Measurements from ENCODE around the gene EIF4G3.

GRCh38 chr1:20999525-21000244 is 177.0 kb downstream of the EIF4G3 start:
- no peak for TF ChIP-seq CTCF (IDR thresholded peaks at IDR 0.05; ENCODE audit: extremely low read depth in 1 of 2, insufficient read depth in 1 of 2, low read depth in 1 of 2, low read length in 2 of 2)
- no peak for TF ChIP-seq EZH2 (IDR thresholded peaks at IDR 0.05; ENCODE audit: borderline replicate concordance, low read depth, low read length, severe bottlenecking)
- TF ChIP-seq MAX (IDR thresholded peaks at IDR 0.05; ENCODE audit: insufficient read depth, insufficient read length), result no peak
- TF ChIP-seq POLR2AphosphoS5 (IDR thresholded peaks at IDR 0.05; ENCODE audit: insufficient read depth, low read depth, low read length), result no peak
- no peak for TF ChIP-seq POLR2A (IDR thresholded peaks at IDR 0.05; ENCODE audit: low read depth, low read length)
- TF ChIP-seq JUN (IDR thresholded peaks at IDR 0.05; ENCODE audit: borderline replicate concordance, insufficient read depth, insufficient read length, low read depth), result no peak
- no peak for TF ChIP-seq MYC (IDR thresholded peaks at IDR 0.05; ENCODE audit: low read depth, low read length)
- TF ChIP-seq FOS (IDR thresholded peaks at IDR 0.05; ENCODE audit: borderline replicate concordance, insufficient read depth, low read length), result no peak

All from endothelial cell of umbilical vein (primary cell).